ENCODE data around the gene UGT2B10.

The UGT2B10 gene

DNA sequence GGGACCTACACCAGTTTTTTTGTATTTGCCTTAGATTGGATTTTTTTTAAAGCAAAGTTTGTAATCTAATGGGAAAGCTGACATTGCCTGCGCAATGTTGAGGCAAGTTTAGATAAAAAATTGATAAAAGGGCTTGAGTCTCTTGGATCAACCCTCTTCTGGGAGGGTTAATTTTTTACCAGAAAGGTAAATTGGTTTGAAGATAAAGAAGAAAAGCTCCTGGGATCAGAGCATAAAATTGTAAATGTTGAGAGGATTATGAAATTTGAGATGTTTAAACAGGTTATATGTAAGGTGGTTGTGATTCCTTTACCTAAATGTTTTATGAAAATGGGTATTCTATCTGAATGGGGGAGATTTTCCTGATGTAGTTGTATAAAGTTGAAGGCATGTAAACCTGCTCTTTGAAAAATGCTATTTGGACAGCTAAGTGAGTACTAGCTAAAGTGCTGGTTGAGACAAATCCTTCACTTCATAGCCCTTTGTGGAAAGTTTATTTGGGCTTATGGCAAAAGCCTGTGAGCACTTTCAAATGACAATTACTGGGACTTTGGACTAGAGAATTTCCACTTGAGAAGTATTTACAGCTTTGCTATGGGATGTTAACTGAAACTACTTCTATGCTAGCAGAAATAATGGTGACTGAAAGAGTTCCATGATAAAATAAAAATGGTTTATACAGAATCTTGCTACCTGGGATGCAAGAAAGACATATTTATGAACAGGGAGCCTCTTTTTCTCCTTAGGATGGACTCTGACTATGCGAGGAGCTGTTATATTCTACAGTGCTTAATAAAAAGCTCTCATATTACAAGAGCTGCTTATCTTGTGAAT lies 56.2 kb downstream of the UGT2B10 start:
- H3K4me3 ChIP-seq (ENCODE audit: low read depth, low read length), result no peak overlapping the region
- no peak for TF ChIP-seq CTCF (IDR thresholded peaks at IDR 0.05; ENCODE audit: control insufficient read depth, extremely low read depth, insufficient read depth)
- DNase-seq (ENCODE audit: low read depth), result no peak

DNA sequence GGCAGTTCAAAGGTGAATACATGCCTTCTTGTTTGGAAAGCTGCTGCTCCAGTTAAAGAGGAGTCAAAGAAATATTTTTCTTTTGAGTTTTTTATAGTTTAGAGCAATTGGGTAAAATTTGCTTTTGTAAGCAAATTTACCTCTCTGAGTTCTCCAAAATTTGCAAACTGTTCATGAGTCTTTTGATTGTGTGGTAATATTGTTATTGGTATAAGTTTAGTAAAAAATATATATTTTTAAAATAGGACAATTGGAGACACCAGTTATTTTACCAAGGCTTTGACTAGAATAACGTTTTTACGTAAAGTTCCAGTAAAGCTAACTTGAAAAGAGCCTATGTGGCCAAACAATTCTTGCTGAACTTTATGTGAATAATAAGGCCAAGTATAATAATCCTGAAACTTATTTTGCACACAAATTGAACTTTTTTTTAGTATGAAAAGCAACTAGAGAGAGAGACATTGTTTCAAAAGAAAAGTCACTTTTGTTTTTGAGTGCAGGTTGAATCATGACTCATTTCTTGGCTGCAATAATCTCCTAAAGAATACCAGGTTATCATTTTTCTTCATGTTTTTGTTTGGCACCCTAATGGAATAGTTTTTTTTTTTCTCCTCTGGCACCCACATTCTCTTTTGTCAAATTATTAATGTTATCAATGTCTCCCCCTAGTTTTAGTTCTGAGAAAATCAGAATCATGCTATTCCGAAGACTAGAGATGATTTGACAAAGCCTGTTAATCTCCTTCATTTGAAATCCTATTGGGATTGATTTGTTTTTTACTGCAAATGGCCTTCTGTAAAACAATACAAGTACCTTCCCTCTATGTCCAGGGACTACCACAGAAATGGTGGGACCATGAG lies 57.1 kb downstream of the UGT2B10 start:
- no peak for TF ChIP-seq CTCF (IDR thresholded peaks at IDR 0.05; ENCODE audit: control insufficient read depth, extremely low read depth, insufficient read depth)
- H3K4me3 ChIP-seq (ENCODE audit: low read depth, low read length), result no peak overlapping the region
- DNase-seq (ENCODE audit: low read depth), result no peak

DNA sequence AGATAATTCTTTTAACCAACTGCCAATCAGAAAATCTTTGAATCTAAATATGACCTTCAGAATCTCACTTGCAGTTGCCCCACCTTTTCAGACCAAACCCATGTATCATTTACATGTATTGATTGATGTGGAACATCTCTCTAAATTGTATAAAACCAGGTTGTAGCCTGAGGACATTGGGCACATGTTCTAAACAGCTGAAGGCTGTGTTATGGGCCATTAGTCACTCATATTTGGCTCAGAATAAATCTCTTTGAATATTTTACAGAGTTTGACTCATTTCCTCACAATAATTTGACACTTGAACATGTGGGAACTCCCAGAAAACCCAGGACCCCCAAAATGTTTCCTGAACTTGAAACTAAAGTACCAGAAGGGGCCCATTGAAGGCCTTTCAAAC lies 58.7 kb downstream of the UGT2B10 start:
- TF ChIP-seq CTCF (IDR thresholded peaks at IDR 0.05; ENCODE audit: control insufficient read depth, extremely low read depth, insufficient read depth), result no peak
- no peak overlapping the region for H3K4me3 ChIP-seq (ENCODE audit: low read depth, low read length)
- no peak for DNase-seq (ENCODE audit: low read depth)

- no peak for DNase-seq (ENCODE audit: low read depth)
- no peak for TF ChIP-seq CTCF (IDR thresholded peaks at IDR 0.05; ENCODE audit: control insufficient read depth, extremely low read depth, insufficient read depth)
- no peak overlapping the region for H3K4me3 ChIP-seq (ENCODE audit: low read depth, low read length)
These were observed 61.8 kb downstream of the UGT2B10 start for GRCh38 chr4:68877555-68877954.

DNA sequence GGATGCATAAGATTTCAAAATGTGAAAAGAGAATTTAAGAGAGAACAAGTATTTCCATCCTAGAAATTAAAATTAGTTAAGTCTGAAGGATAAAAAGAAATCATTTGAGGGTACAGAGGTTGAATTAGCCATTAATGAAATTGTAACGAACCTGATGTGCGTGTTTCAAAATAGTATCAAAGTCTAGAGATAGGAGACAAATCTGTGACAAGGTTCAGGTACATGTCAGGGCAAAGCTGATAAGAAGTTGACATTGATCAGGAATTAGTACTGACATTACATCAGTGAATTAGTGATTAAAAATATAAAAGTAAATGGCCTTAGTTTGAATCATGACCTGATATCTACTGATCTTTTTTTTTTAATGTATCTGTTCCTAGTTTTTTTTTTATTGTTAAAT lies 62.3 kb downstream of the UGT2B10 start:
- H3K4me3 ChIP-seq (ENCODE audit: low read depth, low read length), result no peak overlapping the region
- DNase-seq (ENCODE audit: low read depth), result no peak
- TF ChIP-seq CTCF (IDR thresholded peaks at IDR 0.05; ENCODE audit: control insufficient read depth, extremely low read depth, insufficient read depth), result no peak

Data from LNCaP clone FGC (cell line).